Kasumi-1 (cell line): Measurements from ENCODE around the gene GAN.

Source experiments
- DNase-seq, 2 experiments: peaks; one replicate each; lab custom pipeline; 2025; lab: John Stamatoyannopoulos, UW

GAN gene, protein sequence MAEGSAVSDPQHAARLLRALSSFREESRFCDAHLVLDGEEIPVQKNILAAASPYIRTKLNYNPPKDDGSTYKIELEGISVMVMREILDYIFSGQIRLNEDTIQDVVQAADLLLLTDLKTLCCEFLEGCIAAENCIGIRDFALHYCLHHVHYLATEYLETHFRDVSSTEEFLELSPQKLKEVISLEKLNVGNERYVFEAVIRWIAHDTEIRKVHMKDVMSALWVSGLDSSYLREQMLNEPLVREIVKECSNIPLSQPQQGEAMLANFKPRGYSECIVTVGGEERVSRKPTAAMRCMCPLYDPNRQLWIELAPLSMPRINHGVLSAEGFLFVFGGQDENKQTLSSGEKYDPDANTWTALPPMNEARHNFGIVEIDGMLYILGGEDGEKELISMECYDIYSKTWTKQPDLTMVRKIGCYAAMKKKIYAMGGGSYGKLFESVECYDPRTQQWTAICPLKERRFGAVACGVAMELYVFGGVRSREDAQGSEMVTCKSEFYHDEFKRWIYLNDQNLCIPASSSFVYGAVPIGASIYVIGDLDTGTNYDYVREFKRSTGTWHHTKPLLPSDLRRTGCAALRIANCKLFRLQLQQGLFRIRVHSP

DNA sequence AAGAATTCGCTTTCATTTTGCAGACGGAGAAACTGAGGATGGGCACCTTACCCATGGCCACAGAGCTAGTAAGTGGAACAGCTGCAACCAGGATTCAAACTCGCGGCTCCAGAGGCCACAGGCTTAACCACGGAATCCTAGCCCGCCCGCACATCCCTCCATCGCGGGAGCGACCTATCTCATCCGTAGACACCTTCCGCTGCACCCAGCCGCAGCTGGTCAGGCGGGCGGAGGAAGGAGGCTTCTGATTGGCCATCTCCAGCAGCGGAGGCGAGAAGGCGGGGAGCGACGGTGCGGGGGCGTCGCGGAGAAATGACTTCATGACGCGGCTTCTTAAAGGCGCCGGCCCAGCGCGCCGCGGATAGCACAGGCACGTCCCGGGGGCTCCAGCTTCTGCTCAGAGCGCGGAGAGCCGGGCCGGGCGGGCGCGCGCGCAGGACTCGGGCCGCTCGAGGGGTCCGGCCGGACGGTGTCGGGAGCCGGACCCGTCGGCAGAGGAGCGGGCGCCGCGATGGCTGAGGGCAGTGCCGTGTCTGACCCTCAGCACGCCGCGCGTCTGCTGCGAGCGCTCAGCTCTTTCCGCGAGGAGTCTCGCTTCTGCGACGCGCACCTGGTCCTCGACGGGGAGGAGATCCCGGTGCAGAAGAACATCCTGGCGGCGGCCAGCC lies at the start of gene GAN:
Gene GAN, plus strand, starts transcription at position 360 of the 668 bp plus-strand sequence. Its CDS starts 152 bp downstream, at position 512.
- DNase-seq = peak; percentile 95 to 96

DNA sequence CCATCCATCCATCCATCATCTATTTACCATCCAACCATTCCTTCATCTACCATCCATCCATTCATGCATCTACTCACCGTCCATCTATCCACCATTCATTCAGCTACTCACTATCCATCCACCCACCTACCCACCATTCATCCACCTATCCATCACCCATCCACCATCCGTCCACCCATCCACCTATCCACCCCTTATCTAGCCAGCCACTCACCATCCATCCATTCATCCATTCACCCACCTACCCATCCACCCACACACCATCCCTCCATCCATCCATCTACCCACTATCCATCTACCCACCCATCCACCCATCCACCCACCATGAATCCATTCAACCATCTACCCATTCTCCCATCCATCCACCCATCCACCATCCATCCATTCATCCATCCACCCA lies 49.7 kb upstream of the GAN start:
- no peak for DNase-seq

DNA sequence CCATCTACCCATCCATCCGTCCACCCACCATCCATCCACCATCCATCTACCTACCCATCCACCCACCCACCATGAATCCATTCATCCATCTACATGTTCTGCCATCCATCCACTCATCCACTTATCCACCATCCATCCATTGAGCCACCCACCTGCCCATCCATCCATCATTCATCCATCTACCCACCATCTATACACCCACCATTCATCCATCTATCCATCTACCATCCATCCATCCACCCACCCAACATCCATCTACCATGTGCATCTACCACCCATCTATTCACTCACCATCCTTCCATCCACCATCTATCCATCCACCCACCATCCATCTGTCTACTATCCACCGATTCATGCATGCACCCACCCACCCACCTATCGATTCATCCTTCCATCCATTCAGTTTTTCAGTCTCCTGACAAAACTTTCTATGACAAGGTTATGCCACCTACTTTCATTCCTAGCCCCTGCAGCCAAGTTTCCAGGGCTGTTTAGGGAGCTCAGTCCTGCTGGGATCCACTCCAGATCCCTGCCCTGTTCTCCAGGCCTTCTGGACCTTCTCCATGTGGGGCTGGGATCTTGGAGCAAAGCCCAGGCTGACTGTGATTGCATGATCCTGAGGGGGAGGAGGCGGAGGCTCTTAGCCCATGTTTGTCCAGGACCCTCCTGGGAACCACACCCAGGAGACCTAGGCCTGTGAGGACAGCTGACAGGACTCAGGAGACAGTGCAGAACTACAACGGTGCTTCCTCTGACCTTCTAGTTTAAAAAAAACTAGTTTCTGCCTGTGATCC lies 48.9 kb upstream of the GAN start:
- DNase-seq = no peak

DNA sequence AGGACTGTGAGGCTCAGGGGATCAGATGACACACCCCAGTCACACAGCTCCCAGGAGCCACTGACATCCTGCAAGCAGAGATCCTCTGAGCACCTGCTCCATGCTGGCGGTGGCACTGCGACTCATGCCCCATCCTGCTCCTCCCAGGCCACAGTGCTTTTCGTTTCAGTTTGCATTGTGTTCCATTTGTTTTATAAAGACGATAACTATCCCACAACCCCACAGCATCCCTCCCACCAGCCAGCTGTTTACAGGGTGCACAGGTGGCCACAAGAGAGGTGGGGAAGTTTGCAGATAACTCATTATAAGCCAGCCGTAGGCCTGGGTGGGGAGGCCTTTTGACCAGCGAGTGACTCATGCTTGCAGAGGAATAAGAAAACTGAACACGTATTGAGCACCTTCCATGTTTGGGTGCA lies 48.1 kb upstream of the GAN start:
- no peak for DNase-seq

DNA sequence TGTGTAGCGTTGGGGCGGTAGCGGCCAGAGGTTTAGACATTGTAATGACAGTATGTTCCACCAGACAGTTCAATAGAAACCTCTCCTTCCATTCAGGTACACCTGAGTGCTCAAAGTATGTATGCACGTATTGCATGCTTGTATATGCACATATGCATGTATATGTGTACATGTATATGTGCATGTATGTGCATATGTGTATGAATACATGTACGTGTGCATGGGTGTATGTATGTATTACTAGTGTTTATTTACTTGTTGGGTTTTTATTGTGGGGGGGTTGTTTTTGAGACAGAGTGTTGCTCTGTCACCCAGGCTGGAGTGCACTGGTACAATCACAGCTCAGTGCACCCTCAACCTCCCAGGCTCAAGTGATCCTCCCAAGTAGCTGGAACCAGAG lies 46.3 kb upstream of the GAN start:
- DNase-seq = no peak

DNA sequence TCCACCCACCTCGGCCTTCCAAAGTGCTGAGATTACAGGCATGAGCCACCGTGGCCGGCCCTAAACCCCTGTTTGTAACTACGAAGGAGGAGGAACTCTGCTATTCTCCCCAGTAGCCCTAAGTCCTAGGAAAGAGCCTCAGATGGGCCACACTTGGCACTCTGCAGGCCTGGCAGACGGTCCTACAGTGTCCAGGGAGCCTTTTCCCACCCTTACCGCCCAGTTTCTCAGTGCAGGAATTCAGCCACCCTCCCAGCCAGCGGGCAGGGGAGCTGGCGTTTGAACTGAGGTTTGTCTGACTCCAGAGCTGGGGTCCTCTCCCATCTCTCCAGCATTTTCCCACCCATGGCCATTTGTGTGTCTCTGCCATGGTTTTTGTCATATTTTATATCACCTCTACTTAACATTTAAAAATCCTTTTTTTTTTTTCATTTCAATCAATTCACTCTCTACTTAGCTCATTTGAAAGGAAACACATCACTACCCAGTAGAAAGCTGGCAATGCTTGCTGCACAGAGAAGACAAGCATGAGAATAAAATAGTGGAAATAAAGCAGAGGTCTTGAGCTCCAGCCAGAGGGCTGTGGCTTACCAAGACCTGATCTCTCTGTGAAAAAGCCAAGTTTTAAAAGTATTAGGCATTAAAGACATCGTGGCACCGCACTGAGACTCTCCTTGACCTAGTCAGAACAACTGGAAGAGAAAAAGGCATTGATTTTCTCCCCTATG lies 41.4 kb upstream of the GAN start:
- DNase-seq = no peak

DNA sequence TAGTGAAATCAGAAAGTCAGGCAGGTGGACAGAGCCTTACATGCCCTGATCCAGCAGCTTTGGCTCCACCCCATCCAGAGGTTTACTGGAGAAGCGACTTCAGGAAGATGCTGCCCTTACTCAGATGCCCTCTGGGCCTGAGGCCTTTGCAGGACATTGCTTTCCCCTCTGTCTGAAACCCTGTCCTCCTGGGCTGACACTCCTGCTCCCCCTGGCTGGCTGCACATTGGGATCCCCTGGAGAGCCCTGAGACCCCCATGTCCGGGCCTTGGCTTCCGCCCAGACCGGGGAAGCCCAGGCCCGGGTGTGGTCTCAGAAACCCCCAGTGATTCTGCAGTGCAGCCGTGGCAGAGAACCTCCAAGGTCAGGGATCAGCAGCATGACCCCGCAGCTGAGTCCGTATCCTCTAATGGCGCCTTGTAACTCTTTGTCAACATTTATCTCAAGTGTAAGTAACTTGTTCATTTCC lies 39.7 kb upstream of the GAN start:
- no peak for DNase-seq

DNA sequence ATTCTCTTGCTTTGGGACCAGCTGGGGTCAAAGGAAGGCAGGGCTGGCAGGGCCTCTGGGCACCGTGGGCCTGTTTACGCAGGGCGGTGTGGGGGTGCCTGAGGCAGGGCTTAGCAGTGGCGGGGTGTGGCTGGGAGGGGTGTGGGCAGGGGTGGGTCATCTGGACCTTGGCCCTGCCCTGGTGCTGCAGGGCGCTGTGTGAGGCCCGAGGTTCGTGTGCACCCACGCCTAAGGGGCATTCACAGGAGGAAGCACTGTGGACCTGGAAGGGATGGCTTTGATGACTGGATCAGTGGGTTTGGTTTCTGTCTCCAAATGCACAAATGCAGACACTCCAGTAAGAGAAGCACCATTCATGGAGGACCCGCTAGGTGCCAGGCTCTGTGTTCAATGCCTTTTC lies 39.0 kb upstream of the GAN start:
- DNase-seq = no peak

DNA sequence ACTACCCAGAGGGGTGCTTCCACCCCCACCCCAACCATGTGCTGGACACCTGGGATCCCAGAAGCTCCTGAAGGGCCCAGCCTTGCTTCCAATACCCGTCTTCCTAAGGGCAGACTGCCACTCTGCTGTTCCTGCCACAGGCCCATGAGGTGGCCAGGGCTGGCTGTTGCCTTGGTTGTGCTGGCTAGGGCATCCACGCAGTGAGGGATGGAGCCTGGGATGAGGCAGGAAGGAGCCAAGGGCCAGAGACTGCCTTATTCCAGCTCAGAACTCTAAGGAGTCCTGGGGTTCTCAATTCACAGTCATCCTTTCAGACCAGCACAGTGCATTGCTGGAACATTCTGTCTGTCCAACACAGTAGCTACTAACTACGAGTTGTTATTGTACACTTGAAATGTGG lies 38.4 kb upstream of the GAN start:
- DNase-seq = no peak

DNA sequence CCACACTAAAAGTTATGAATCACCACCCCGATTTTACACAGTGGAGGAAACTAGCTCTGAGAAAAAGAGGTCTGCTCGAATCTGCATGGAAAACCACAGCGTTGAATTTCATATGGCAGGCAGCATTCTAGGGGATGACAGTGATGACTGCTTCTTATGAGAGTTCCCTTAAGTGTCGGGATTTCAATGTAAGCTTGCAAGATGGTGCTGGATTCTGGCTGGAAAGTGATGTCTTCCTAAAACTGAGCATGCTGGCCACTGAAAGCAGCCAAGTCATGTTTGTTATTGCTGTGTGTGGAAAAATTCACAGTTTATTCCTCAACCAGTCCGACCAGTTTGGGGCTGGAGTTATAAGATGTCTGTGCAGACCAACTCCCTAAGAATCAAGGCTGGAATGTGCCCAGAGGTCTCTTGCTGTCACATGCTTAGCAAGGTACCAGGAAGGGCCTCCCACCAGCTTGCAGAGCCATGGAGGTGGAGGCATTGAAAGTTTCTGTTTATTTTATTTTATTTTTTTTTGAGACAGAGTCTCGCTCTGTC lies 37.2 kb upstream of the GAN start:
- DNase-seq = no peak

DNA sequence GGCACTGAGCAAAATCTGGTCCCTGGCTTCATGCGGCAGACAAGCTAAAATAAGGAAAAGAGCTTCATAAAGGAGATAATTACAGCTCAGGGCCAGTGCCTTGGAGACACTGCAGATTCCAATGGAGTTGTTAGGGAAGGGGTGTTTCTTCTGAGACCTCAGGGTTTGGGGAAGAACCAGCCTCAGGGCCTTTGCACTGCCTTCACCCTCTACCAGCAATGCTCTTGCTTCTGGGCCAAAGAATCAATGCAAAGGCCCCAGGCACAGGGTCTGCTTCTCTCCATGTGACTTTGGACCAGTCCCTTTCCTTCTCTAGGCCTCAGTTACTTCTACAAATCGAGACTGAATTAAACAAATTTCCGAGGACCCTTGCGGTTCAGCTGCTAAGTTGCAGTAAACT lies 36.2 kb upstream of the GAN start:
- no peak for DNase-seq

DNA sequence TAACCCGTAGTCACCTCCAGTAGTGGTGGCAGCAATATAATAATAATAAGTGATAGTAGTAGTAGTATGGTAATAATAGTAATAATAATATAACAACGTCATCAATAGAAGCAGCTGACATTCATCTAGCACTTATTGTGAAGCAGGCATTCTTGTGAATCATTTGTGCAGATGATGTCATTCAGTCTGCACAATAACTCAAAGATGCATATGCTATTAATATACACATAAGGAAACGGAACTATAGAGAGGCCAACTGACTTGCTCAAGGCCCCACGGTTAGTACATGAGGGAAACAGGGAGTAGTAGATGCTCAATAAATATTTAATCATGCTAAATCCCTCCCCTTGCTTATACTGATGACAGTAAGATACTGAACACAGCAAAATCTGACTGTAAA lies 35.4 kb upstream of the GAN start:
- no peak for DNase-seq

DNA sequence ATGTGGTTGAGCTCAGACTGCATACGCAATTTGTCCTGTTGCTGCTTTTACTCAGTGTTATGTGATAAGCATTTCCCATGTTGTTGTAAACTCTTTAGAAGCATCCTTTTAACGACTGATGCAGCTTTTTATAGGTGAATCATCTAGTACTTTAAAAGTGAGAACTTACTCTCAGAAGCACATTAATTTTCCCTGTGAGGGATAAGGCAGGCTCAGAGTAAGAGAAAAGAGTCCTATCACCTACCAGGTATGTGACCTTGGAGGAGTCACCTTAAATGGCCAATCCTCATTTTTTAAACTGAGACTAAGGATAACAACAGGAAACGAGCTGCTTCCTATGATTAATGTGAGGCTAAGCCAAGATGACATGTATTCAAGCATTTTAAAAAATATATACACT lies 34.4 kb upstream of the GAN start:
- no peak for DNase-seq

DNA sequence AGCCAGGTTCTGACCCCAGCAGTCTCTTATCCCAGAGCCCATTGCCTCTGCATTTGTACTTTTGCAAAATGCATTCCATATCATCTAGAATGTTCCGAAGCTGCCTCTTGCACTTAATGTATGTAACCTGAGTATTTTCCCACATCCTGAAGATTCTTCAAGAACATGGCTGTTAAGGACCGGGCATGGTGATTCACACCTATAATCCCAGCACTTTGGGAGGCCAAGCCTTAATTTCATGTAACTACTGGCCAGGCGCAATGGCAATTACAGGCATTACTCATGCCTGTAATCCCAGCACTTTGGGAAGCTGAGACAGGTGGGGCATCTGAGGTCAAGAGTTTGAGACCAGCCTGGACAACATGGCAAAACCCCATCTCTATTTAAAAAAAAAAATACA lies 31.7 kb upstream of the GAN start:
- DNase-seq = no peak

DNA sequence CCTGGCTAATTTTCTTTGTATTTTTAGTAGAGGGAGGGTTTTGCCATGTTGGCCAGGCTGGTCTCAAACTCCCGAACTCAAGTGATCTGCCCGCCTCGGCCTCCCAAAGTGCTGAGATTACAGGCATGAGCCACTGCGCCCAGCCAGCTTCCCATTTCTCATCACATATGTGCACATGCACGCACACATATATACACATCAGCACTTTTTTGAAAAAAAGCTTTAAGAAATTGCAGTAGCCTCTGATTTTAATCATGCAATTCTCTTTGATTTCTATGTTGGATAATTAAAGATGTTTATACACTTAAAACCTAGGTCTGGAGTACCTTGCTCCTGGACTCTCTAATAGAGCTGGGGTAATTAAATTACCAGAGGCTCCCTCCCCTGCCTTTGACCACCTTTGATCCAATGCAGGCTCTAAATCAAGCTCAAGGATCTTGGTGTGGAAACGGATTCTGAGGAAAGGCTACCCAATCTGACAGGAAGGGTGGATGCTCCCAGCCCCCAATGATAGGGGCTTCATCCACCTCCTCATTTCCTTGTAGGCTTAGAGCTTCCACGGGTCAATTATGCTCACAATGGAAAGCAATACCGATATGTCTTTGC lies 29.7 kb upstream of the GAN start:
- no peak for DNase-seq

DNA sequence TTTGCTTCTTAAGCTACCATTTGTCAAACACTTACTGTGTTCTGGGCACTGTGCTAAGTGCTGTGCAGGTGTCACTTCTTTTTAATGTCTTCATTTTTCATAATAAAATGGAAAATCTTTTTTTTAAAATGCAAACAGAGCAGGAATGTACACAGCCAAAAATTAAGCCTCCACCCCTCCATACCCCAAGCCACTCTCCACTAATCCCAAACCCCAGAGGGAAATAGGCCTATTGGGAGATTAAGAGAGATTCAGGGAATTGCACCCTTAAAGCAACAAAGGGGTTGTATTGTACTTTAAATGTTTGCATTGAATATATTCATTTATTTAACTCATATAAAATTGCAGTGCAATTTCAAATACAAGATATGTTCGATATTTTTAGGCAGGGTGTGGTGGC lies 28.6 kb upstream of the GAN start:
- DNase-seq = no peak

DNA sequence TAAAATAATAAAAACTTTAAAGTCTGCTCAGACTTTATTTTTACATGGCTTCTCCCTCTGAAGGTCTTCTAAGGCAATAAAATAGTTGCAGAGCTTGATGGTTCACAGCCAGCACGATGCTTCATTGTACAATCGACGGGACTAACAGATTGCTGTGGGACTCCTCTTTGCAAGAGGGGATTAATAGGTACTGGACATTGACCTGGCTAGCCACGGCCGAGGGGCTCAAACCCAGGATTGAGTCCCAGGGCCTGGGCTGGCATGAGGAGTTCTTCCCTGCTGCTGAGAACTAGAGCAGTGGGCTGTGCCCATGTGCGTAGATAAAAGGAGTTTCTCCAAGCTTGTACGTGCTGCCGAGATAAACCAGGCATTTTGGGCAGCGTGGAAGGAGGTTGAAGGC lies 23.6 kb upstream of the GAN start:
- no peak for DNase-seq

DNA sequence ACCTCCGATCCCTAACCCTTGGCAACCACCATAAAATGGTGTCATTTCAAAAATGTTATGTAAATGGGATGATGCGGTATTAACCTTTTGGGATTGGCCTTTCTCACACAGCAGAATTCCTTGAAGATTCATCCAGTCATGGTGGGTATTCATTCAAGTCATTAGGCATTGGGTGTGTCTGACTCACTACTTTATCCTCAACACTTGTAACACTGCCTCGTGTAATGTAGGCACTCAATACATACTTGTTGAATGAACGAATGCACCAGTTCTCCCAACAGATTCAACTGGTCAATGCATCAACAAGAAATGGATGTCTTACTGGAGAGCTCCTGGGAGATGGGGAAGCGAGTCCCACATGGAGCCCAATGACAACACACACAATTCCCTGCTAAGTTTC lies 21.8 kb upstream of the GAN start:
- DNase-seq = no peak

DNA sequence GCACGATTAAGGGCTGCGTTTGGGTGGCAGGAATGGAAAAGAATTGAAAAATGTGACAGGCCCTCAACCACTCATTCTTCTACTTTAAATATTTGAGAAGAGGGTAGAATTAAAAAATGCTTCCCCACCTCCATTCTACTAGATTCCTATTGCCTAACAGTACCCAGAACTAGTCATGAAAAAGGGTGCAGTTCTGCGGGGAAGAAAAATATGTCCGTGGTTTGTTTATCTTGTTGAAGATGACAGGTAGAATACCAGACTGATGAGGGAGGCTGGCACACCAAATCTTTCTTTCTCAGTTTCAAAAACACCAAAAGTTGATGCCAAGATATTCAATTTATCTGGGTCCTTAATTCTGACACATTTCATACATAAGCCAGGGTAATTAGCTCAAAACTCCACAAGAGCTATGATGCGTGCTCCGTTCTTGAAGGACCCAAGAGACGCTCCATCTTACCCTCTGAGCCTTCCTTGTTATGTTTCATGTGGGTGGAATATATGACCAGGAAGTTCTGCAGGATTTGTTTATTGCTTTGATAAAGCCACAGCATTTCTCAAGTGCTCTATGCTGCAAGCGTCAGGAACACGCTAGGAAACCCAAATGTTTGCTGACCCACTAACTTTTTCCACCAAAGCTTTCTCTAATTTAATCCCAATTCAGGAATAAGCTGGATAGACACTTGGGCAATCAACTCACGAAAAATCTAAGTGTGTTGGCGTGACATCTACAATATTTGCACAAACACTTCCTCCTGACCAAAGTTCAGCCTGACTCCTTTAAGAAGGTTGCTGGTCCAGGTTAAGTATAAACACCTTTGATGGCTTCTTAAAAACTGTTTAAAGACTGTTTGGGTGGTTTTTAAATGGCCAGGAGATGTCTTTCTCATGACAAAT lies 20.6 kb upstream of the GAN start:
- DNase-seq = no peak

DNA sequence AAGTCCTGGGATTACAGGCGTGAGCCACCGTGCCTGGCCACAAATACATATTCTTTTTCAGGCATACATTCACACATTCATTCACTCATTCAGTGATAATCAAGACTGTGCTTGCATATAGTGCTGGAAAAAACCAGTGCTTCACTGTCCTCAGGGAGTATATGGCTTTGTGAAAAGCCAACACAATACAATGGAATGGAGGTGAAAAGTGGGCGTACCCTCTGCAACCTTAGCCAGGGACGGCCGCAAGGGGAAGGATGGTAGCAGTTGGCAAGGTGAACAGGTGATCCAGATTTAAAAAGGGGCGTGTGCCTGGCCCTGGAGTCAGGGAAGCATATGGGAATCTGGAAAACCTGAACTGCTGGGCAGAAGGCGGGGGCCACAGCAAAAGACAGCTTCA lies 18.1 kb upstream of the GAN start:
- no peak for DNase-seq
